Endothelial cell of umbilical vein (primary cell): ENCODE data around the gene VPS37C. TPM values are rescaled to one million over a fixed set of nuclear protein-coding genes. Genes with fewer than 3 reads are reported as not detected.

Experiments used
- BruUV-seq: library from RNA; stranded (reverse); fragments of 400-500 nt; replicated peaks from 2 replicates; lab custom pipeline; 2021; lab: Mats Ljungman, UMichigan
- CTCF ChIA-PET: fragments of 300-600, 350-600 bp; sonication (Branson Sonifier 250); formaldehyde crosslinking; loops from one replicate; lab custom pipeline; 2021; ENCODE audit warnings: antibody characterized with exemption, inconsistent platforms; lab: Charles Lee
- POLR2A ChIA-PET: fragments of 300-600, 350-600 bp; sonication (Branson Sonifier 250); formaldehyde crosslinking; loops from one replicate; lab custom pipeline; 2021; ENCODE audit warnings: antibody characterized with exemption, inconsistent platforms; lab: Charles Lee
- DNase-seq: peaks from one replicate; pipeline ENCODE4 v3.0.0-alpha.2; 2011; ENCODE audit warnings: low read depth, low spot score
- FAIRE-seq: peaks from 2 replicates; lab custom pipeline; 2011; peaks lifted over from hg19 to GRCh38; lab: Jason Lieb, UNC
- H2AFZ ChIP-seq: 2 replicates; pipeline ENCODE4 v1.6.0; 2012; ENCODE audit warnings: low read depth, low read length, control low read depth, inconsistent platforms
- H3K27ac ChIP-seq: 2 replicates; pipeline ENCODE4 v1.5.1; 2011; ENCODE audit warnings: low read depth, mild to moderate bottlenecking, control low read depth, low read length, moderate library complexity; ENCODE audit not compliant: insufficient read depth
- H3K27me3 ChIP-seq, 2 experiments: 2 replicates each; pipeline versions ENCODE4 v1.6.0 to v1.6.1; 2011; ENCODE audit warnings: low read length in 2 of 2, mixed read lengths in 1 of 2; ENCODE audit not compliant: control insufficient read depth in 2 of 2, insufficient read depth in 2 of 2
- H3K36me3 ChIP-seq, 2 experiments: 2 replicates in 1 of 2; 3 replicates in 1 of 2; pipeline ENCODE4 v1.5.1; 2011; ENCODE audit warnings: low read length in 2 of 2, mild to moderate bottlenecking in 1 of 2, moderate library complexity in 1 of 2; ENCODE audit not compliant: control insufficient read depth in 2 of 2, insufficient read depth in 2 of 2; ENCODE audit errors: extremely low read depth in 1 of 2
- H3K4me1 ChIP-seq: 3 replicates; pipeline ENCODE4 v1.5.1; 2011; ENCODE audit warnings: mild to moderate bottlenecking, low read length; ENCODE audit not compliant: control insufficient read depth, insufficient read depth; ENCODE audit errors: extremely low read depth
- H3K4me2 ChIP-seq: 2 replicates; pipeline ENCODE4 v1.6.1; 2011; ENCODE audit warnings: low read length, control low read depth, mixed read lengths; ENCODE audit not compliant: insufficient read depth
- H3K4me3 ChIP-seq, 3 experiments: fragments of 200-600 bp in 1 of 3; sonication (generic), shearing (Covaris generic) in 1 of 3; replicated peaks in 1 of 3; 2 replicates each; pipeline ENCODE4 v1.5.1; 2011 to 2016; ENCODE audit warnings: control low read depth in 3 of 3, low read length in 3 of 3, mild to moderate bottlenecking in 2 of 3, inconsistent platforms in 1 of 3, low read depth in 1 of 3, moderate library complexity in 1 of 3; ENCODE audit not compliant: insufficient read depth in 1 of 3
- H3K79me2 ChIP-seq: 2 replicates; pipeline ENCODE4 v1.6.0; 2012; ENCODE audit warnings: low read length, inconsistent platforms; ENCODE audit not compliant: control insufficient read depth, insufficient read depth
- H3K9ac ChIP-seq: replicated peaks from 2 replicates; pipeline ENCODE3; 2011; ENCODE audit warnings: low read length, control low read depth; ENCODE audit not compliant: insufficient read depth; ENCODE audit errors: extremely low read depth
- H3K9me1 ChIP-seq: replicated peaks from 3 replicates; pipeline ENCODE4 v1.6.0; 2011; ENCODE audit warnings: mild to moderate bottlenecking, low read length; ENCODE audit not compliant: control insufficient read depth, insufficient read depth; ENCODE audit errors: extremely low read depth
- H3K9me3 ChIP-seq: replicated peaks from 2 replicates; pipeline ENCODE4 v1.5.1; 2012; ENCODE audit warnings: low read length, inconsistent platforms; ENCODE audit not compliant: control insufficient read depth, insufficient read depth
- H4K20me1 ChIP-seq: replicated peaks from 2 replicates; pipeline ENCODE3; 2011; ENCODE audit warnings: mild to moderate bottlenecking, low read length; ENCODE audit not compliant: control insufficient read depth, insufficient read depth; ENCODE audit errors: extremely low read depth
- EZH2 ChIP-seq: IDR thresholded peaks from 2 replicates; pipeline ENCODE4 v1.6.1; 2012; ENCODE audit warnings: borderline replicate concordance, low read depth, mild to moderate bottlenecking, moderate library complexity, low read length, inconsistent platforms; ENCODE audit not compliant: severe bottlenecking
- FOS ChIP-seq: IDR thresholded peaks from 2 replicates; pipeline ENCODE4 v1.6.1; 2011; ENCODE audit warnings: mild to moderate bottlenecking, low read length, moderate library complexity, borderline replicate concordance; ENCODE audit not compliant: insufficient read depth
- GATA2 ChIP-seq: IDR thresholded peaks from 2 replicates; pipeline ENCODE4 v1.7.0; 2011; ENCODE audit warnings: low read depth, mild to moderate bottlenecking, moderate library complexity, mixed read lengths, low read length; ENCODE audit not compliant: insufficient read length, insufficient read depth
- JUN ChIP-seq: IDR thresholded peaks from 2 replicates; pipeline ENCODE4 v1.6.1; 2011; ENCODE audit warnings: borderline replicate concordance, low read depth; ENCODE audit not compliant: insufficient read length, insufficient read depth
- MYC ChIP-seq: IDR thresholded peaks from one replicate; pipeline ENCODE4 v1.6.1; 2011; ENCODE audit warnings: mild to moderate bottlenecking, low read depth, low read length
- POLR2A ChIP-seq: IDR thresholded peaks from 2 replicates; pipeline ENCODE4 v1.6.1; 2012; ENCODE audit warnings: low read depth, mild to moderate bottlenecking, control low read depth, low read length
- POLR2AphosphoS5 ChIP-seq: IDR thresholded peaks from 2 replicates; pipeline ENCODE4 v1.6.1; 2012; ENCODE audit warnings: low read depth, mild to moderate bottlenecking, control low read depth, low read length, moderate library complexity; ENCODE audit not compliant: insufficient read depth
- dilution Hi-C: fragments of 300-500 bp; cut with MboI; formaldehyde crosslinking; loops from one replicate; pipeline ENCODE4 v1.15.0; 2019; ENCODE audit warnings: low sequenced_read_pairs; ENCODE audit not compliant: extremely low pct_ligation_motif_present
- intact Hi-C: fragments of 100-400 bp; cut with micrococcal nuclease; formaldehyde crosslinking; loops from one replicate; pipeline ENCODE4 v1.10.0; 2022
- polyA plus RNA-seq, 4 experiments: library from polyadenylated mRNA; depleted of rRNA in 3 of 4; stranded (reverse) in 3 of 4; unstranded in 1 of 4; fragments of >200 nt; gene quantifications; 2 replicates each; pipeline versions ENCODE4 v1.2.1 to v1.2.3, GENCODE V29; 2011 to 2012; ENCODE audit warnings: missing spikeins in 1 of 4
- total RNA-seq: library from RNA; stranded (reverse); gene quantifications from 2 replicates; pipeline ENCODE4 v1.2.3, GENCODE V29; 2021
- TF ChIP-seq, protein P1 (sequence below): IDR thresholded peaks from 2 replicates; pipeline ENCODE4 v1.6.1; 2011; ENCODE audit not compliant: insufficient read depth, insufficient read length
- TF ChIP-seq, protein P2 (sequence below), 2 donors: IDR thresholded peaks; 1 replicate in 1 of 2; 2 replicates in 1 of 2; pipeline ENCODE4 v1.5.1; 2011; ENCODE audit warnings: low read length in 2 of 2, mild to moderate bottlenecking in 2 of 2, moderate library complexity in 2 of 2, control low read depth in 1 of 2, inconsistent platforms in 1 of 2, low read depth in 1 of 2; ENCODE audit not compliant: insufficient read depth in 1 of 2; ENCODE audit errors: extremely low read depth in 1 of 2

Gene VPS37C
- total and polyA plus RNA-seq, 2 donors (not counting 3 experiments of a cell fraction or from before 2014, with no cell fraction given): 17.7 to 23.4 TPM

DNA sequence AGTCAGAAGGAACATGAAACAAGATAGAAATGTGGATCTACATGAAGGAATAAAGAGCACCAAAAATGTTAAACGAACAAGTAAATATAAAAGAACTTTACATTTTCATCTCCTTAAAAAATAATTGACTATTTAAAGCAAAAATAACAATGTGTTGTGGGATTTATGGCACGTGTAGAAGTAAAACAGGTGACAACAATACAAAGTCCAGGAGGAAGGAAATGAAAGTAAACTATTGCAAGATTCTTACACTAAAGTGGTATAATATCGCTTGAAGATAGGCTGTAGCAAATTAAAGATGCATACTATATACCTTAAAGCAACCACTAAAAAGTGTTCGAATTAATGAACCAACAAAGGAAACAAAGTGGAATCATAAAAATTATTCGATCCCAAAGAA, 5.5 kb downstream of the VPS37C start:
- no peaks in the 10 kb centered on the region for H3K9me1 ChIP-seq
- no peak overlapping the region for H3K4me3 ChIP-seq
- DNase-seq: no peak
- H3K79me2 ChIP-seq: peaks cover 65% of the 10 kb centered on the region
- peaks cover 3% of the 10 kb centered on the region for H4K20me1 ChIP-seq
- no peak overlapping the region for H2AFZ ChIP-seq
- FAIRE-seq: no peak
- H3K36me3 ChIP-seq: no peaks in the 10 kb centered on the region
- H3K27me3 ChIP-seq: no peaks in the 10 kb centered on the region
- no peaks in the 10 kb centered on the region for H3K9me3 ChIP-seq
- BruUV-seq: no TSS peak
- peaks cover 29% of the 10 kb centered on the region for H3K4me1 ChIP-seq
- H3K4me2 ChIP-seq: no peak overlapping the region
- H3K9ac ChIP-seq: no peak overlapping the region
- TF ChIP-seq MYC: no peak
- no peak for TF ChIP-seq POLR2AphosphoS5
- no peak for TF ChIP-seq POLR2A
- TF ChIP-seq GATA2: no peak
- TF ChIP-seq, protein P1, sequence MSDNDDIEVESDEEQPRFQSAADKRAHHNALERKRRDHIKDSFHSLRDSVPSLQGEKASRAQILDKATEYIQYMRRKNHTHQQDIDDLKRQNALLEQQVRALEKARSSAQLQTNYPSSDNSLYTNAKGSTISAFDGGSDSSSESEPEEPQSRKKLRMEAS: no peak
- TF ChIP-seq FOS: no peak
- no peak for TF ChIP-seq EZH2
- TF ChIP-seq JUN: no peak
- TF ChIP-seq, protein P2, sequence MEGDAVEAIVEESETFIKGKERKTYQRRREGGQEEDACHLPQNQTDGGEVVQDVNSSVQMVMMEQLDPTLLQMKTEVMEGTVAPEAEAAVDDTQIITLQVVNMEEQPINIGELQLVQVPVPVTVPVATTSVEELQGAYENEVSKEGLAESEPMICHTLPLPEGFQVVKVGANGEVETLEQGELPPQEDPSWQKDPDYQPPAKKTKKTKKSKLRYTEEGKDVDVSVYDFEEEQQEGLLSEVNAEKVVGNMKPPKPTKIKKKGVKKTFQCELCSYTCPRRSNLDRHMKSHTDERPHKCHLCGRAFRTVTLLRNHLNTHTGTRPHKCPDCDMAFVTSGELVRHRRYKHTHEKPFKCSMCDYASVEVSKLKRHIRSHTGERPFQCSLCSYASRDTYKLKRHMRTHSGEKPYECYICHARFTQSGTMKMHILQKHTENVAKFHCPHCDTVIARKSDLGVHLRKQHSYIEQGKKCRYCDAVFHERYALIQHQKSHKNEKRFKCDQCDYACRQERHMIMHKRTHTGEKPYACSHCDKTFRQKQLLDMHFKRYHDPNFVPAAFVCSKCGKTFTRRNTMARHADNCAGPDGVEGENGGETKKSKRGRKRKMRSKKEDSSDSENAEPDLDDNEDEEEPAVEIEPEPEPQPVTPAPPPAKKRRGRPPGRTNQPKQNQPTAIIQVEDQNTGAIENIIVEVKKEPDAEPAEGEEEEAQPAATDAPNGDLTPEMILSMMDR (IDR thresholded peaks at IDR 0.05; ENCODE audit: extremely low read depth in 1 of 2, insufficient read depth in 1 of 2, low read depth in 1 of 2, low read length in 2 of 2): no peak
- H3K27ac ChIP-seq: no peak overlapping the region
- CTCF ChIA-PET: no interaction called here
- intact Hi-C loops: loop anchor here (10.0 kb wide), 1 partner anchor 321 kb away; no protein-coding TSS in a partner anchor
- POLR2A ChIA-PET: no interaction called here
- dilution Hi-C loops: no loop called here
